Central memory CD4-positive, alpha-beta T cell (primary cell): ENCODE measurements around the gene CCDC192.
A peak's percentile ranks its signal among the peaks of the same experiment; 100 is the strongest.
"Not testable (repeated sequence)": the region's sequence is repeated elsewhere in the genome, so short reads cannot be mapped to it uniquely, and the experiment has no call there.

ENCODE experiments used
- DNase-seq: peaks from one replicate; pipeline ENCODE4 v3.0.0; 2022

The CCDC192 gene

DNA sequence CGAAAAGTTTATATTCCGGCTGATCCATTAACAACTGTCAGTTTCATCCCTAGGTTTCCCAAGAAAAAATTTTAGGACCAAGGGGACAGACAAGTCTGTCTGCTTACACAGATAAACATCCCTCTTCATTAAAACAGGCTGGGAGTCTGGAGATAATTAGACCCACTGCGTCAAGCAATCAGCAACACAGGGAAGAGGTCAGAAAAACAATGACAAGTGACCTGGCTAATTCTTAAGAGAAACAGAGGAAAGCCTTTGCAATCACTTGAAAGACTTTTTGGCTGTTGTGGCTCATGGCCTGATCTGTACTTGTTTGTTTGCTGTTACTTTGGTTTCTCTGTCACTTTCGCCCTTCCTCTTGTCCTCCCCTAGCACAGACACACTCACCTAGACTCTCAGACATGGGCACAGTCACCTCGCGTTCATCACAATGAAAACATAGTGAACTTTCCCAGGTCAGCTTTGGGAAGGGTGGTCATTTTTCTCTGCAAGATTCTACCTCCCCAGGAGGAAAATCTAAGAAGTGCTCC lies 2.9 kb upstream of the CCDC192 start:
- no peak for DNase-seq

DNA sequence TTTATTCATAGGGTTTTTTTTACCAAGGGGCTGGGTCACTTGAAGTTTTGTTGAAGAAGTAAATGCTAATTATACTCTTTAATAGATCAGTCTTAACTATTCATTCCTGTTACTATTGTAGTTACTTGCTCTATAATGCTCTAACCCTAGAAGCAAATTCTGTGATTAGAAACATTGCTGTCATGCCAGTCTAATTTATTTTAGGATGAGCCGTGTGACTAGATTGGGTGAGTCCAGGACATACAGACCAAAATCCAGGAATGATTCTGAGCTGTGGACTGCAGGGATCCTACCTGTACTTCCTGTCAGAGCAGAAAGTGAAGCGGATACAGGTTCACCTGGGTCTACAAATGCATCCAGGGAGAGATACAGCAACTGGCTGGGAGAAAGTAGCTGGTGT lies 757 bp upstream of the CCDC192 start:
- no peak for DNase-seq

DNA sequence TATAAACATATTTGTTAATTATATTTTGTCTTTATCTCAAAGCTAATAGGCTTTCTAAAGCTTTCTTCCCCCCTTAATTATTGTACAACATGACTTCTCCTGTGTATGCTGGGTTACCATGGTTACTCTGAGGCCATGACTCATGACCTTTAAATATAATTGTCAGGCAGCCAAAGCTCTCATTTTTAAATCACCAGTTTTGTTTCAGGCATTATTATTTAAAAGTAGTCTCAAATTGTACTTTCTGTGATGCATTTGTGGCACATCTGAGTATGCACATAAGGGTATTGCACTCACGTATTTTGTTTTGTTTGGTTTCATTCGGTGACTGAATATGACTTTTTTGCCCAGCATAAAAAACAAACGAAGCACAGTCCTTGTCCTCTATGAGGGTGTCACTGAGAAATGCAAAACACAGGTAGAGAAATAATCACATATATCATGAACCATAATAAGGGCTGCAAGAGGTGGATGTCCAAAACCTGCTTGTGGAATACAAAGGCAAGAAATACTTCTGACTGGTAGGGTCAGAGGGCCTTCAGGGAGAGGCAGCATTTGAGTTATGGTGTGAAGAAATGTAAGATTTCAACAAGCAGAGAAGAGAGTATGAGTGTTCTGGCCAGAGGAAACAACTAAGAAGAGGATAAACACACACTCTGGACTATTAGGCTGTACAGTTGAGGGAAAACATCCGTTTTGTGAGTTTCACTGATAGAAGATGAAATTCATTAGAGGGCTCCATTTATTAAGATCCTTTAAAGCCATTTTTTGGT lies 2.1 kb downstream of the CCDC192 start:
- DNase-seq: no peak

DNA sequence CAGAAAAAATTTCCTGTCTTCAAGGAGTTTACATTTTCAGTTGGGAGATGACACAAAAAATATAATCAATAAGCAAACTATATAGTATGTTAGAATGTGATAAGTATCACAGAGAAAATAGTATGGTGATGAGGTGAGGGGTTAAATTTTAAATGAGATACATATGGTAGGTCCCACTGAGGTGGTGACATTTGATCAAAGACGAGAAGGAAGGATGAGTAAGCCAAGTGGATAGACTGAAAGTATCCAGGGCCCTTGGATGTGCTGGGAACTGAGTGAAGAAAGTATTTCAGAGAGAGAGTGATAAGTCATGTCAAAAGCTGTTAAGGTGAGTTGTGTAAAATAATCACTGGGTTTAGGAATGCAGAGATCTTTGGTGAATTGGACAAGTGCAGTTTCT lies 3.5 kb downstream of the CCDC192 start:
- DNase-seq: no peak

DNA sequence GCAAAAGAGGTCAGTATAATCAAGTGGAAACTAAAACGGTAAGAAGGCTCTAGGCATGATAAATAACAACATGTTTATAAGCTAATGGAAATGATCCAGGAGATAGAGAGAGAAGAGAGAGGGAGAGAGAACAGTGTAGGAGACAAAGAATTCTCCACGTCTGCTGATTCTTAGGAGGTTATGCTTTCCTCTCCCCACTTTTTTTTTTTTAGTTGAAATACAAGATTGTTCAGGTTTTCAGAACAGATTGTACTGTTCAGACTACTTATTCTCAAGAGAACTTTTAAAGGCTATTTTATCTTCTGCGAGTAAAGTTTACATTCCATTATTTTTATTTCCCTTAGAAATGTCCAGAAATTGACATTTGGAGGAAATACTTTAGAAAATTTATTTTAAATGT lies 4.0 kb downstream of the CCDC192 start:
- no peak for DNase-seq

DNA sequence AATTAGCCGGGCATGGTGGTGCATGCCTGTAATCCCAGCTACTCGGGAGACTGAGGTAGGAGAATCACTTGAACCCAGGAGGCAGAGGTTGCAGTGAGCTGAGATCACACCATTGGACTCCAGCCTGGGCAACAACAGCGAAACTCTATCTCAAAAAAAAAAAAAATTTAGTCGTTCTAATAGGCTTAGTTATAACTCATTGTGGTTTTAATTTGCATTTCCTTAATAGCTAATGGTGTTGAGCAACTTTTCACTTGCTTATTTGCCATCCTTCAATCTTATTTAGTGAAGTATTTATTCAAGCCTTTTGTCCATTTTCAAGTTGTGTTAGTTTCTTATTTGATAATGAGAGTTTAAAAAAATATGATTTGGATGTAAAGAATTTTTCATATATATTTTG lies 9.9 kb downstream of the CCDC192 start:
- not testable (repeated sequence) for DNase-seq

DNA sequence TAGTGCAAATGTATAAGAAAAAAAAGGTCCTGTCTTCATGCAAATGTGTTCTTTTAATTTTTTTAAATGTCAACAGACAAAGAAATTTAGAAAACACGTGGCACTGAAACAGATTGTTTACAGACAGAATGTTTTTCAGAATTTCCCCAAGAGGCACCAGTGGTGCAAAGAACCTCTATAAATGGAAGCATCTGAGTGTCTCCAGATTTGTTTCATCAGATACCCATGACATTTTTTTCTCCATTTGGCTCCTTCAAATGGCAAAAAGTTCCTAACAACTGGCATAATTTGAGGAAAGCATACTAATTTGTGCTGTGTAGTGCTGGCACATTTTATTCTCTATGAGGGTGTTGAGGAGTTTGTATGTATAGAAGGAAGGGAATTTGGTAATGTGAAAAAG lies 15.0 kb downstream of the CCDC192 start:
- DNase-seq: no peak

DNA sequence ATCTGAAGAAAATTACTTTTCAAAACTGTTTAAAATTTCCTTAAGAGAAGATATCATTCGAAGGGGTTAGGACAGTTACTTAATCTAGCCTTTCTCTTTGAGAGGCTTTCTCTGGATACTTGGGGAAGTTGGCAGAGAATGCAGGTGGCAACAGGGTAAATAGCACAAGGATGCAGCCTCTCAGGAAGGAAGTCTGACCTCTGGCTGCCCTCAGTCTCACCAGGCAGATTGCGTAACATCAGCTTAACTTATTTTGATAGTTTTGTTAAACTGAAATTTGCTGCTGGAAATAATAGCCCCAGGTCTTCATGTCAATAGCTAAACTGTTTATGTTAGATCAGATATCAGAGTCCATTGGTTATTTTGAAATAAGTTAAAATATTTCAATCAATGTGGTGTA lies 20.4 kb downstream of the CCDC192 start:
- no peak for DNase-seq

DNA sequence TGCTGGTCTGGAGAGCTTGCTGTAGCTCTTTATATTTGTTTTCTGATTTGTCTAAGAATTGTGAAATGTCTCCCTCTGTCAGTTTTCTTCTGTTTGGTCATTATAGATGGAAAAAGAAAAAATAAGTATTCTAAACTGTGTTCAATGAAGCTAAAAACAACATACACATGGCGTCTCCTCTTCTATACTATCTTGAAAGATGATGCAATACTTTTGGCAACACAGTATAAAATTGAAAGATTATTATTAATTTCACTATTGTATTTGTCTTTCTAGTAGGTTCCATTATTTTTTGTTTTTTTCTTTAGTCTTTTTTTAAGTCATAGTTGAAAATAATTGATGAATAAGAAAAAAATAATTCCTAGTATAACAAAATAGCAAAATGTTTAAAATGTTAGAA lies 22.5 kb downstream of the CCDC192 start:
- no peak for DNase-seq

DNA sequence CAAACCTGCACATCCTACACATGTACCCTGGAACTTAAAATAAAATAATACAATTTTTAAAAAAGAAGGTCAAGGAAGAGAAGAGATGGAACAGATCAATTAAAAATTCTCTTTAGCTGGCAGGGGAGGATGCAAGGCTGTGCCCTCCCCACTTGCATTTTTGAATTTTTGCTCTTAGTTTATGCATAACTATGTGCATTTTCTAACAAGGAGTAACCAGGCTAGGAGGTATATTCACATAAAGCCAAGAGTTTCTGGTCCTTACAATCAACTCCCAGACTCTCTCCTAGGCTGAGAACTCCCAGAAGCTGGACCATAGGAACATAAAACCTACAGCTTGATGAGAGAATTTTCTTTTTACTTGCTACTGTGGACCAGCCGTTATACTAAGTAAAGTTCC lies 29.8 kb downstream of the CCDC192 start:
- no peak for DNase-seq

DNA sequence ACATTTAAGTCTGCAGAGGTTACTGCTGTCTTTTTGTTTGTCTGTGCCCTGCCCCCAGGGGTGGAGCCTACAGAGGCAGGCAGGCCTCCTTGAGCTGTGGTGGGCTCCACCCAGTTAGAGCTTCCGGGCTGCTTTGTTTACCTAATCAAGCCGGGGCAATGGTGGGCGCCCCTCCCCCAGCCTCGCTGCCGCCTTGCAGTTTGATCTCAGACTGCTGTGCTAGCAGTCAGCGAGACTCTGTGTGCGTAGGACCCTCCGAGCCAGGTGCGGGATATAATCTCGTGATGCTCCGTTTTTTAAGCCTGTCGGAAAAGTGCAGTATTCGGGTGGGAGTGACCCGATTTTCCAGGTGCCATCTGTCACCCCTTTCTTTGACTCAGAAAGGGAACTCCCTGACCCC lies 36.2 kb downstream of the CCDC192 start:
- not testable (repeated sequence) for DNase-seq

DNA sequence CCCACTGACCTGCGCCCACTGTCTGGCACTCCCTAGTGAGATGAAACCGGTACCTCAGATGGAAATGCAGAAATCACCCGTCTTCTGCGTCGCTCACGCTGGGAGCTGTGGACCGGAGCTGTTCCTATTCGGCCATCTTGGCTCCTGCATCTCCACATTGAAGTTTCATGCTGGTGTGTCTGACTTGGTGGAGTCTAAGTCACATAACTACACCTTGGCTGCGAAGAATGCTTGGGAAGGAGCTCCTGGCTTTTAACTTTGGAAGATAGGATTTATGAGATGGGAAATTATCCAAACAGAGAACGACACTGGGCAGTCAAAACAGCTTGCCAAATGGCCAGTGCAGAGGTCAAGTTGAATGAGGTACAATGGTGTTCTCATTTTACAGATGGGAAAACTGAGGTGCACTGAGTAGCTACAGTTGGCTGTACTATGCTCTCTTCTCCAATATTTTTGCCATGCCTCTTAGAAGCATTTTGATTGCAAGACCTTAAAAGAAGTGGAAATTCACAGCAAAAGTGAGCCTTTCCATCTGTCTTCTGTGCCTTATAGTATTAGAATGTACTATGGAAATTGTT lies 36.7 kb downstream of the CCDC192 start:
- no peak for DNase-seq

DNA sequence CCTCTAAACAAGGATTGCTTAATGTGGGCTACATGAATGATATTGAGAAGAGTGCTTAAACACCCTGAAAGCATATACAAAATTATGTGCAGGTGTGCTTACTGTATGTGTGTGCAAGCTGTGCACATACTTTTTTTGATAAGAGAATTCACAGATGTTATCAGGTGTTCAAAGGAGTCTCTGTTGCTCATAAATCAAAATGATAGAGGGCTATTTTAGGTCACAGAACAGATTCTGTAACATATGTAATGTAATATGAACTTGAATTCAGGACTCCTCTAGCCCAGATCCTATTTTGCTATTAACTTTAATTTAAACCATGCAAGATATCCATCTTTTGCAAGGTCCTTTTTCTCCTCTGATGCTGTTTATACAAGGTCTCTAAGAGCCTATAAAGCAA lies 38.2 kb downstream of the CCDC192 start:
- DNase-seq: no peak

DNA sequence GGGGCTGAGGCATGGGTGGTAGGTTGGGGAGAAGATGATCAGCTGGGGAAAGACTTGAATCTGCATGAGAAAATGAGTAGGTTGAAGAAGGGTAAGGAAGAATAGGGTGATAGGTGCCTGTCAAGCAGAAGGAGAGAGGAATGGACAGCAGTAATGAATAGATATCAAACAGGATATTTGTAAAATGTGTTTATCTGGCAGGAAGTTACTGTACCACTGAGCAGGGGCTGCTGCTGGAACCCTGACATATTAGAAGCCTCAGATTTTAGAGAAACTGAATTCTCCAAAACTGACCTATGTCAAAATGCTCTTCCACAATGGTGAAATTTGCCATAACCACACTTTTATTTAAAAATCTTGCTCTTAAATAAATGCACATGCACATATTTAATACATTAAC lies 41.0 kb downstream of the CCDC192 start:
- DNase-seq: no peak

DNA sequence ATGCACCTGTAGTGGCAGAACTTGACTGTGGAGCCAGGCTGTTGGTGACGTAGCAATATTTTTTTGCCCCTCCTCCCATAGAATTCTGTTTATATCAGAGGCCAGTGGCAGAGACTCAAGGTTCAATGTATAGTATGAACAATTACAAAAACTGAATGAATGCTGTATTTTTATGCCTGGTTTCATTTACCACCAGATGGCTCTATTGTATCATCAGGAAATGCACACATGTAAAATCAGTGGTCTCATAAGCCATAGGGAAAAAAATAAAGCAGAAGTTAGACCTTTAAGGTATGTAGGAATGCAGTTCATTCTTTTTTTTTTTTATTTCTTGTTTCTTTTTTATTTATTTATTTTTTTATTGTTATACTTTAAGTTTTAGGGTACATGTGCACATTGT lies 43.6 kb downstream of the CCDC192 start:
- no peak for DNase-seq

DNA sequence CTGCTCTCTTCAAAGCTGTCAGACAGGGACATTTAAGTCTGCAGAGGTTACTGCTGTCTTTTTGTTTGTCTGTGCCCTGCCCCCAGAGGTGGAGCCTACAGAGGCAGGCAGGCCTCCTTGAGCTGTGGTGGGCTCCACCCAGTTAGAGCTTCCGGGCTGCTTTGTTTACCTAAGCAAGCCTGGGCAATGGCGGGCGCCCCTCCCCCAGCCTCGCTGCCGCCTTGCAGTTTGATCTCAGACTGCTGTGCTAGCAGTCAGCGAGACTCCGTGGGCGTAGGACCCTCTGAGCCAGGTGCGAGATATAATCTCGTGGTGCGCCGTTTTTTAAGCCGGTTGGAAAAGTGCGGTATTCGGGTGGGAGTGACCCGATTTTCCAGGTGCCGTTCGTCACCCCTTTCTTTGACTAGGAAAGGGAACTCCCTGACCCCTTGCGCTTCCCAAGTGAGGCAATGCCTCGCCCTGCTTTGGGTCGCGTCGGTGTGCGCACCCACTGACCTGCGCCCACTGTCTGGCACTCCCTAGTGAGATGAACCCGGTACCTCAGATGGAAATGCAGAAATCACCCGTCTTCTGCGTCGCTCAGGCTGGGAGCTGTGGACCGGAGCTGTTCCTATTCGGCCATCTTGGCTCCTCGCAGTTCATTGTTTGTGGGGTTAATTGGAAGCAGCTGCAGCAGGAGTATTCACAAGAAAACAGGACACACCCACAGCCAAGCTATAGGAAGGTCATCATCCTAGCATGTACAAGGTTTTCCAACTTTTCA lies 49.5 kb downstream of the CCDC192 start:
- not testable (repeated sequence) for DNase-seq

DNA sequence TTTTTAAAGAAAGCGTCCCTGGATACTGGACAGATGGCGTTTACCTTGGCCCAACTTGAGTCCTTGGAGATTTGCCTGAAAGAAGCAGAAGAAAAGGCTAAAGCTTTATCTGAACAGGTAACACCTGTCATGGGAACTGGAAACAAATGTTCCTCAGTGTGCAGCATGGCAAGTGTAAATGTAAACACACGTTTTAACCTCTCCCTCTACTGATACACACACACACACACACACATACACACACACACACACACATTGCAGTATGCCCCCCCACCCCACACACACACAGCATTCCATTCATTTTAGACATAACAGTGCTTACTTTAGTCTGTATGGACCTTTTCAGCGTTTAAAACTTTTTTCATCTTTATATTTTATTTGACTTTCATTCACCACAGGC lies 51.1 kb downstream of the CCDC192 start:
- DNase-seq: no peak

DNA sequence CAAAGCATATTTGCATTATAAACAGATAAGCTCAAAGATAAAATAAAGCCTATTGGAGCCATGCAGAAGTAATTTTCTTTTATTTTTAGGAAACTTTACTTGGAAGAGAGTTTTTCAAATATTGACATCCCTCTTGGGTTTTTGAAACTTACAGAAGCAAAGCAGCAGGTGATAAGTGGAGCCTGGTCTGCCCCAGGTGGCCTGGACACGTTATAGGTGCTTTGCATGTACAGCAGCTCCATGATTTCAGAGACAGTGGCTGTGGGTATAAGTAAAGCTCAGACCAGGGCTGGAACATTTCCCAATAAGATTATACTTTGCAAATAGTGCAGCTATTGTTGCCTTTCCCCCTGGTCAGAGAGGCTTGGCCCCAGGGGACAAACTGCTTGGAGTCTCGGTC lies 51.5 kb downstream of the CCDC192 start:
- DNase-seq: no peak

DNA sequence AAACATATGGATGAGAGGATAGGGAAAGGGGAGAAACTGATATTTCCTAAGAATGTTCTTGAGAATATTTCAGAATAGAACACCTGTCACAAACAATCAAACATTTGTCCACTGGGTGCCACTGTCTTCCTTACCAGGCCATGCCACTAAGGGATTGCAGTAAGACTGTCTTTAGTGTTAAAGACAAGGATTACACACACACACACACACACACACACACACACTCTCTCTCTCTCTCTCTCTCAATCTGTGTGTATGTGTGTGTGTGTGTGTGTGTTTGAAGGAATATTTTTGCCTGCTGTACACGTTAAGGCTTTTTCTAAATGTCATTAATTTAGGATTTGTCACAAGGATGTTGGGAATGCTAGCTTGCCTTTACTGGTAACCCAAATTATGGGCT lies 54.4 kb downstream of the CCDC192 start:
- DNase-seq: peak; percentile 17

DNA sequence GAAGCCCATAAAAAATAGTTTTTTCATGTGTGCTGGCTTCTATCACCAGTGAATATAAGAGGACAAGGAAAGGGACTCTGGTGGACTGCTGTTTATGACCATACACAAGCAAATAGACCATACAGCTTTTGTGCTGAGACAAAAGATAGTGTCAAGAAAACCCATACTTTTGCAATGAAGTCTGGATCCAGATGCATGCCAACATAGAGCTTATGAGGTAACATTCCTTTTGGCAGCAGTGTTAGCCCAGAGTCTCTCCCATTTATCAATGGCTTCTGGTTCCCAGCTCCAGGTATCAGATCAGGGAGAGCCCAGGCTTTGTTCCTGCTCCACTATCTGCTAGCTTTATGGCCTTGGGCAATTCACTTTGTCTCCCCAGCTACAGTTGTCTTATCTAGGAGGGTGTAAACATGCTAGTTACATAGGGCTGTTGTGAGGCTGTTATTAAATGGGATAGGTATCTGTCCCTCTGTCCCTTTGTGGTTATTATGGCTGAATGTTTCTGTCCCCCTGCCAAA lies 55.6 kb downstream of the CCDC192 start:
- DNase-seq: no peak

DNA sequence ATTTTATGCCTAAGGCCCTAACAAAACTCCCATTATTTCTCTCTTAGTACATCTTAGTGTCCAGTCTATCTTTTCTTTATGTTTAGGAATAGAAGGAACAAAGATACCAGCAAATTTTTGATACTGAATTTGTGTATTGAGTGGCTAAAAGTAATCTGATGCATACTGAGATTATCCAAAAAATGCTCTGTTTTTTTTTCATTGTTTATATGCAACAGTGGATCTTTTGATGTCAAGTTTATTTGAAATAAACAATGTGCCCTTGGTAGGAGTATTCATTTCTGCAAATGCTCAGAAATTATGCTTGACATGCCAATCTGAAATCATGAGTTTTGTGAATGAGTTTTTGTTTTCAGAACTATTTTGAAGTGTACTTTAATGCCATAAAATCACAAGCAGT lies 58.7 kb downstream of the CCDC192 start:
- no peak for DNase-seq

DNA sequence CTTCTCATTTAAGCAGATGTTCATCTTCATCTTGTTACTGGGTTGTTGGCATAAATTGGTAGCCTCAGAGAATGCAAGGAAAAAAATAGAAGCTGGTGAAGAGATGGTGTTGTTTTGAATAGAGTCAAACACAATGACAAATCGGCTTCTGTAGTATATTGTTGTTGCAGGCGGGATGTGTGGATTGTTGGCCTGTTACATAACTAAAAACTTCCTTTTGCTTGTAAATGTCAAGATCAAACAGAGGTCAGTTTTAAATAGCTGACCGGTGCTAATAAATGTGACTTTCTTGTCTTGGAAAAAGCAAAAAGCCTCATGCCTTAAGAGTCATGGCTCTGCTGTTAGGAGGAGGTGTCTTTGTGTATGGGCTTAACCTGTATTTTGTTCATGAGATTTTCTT lies 59.2 kb downstream of the CCDC192 start:
- DNase-seq: no peak

DNA sequence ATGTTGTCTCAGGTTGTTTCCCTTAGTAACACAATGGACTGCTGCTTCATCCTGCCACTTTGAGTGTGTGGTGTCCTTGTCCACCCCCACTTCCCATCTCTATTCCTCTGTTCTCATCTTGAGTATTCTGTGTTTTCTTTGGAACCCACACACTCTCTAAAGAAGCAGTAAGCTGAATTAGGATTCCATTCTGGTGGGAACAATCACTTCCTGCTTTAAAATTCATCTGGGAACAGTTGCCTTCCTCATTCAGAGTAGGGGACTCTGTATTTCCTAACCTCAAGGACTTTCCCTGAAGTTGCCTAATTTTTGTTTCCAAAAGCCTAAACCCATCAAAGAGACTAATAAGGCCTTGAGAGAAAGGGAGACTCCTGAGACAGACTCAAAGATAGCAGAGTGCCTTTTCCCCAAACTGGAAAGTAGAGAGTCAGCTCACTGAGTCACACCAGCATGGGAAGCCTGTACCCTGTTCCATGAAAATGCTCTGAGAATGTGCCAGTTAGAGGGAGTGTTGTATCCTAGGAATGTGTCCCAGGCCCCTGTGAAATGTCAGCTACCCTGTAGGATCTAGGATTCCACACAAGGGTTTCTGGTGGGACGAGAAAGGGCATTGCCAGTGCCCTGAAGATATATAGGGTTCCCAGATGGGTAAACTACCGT lies 63.6 kb downstream of the CCDC192 start:
- DNase-seq: no peak
